Heart left ventricle (tissue), 13 donors: ENCODE measurements around the gene TENM3.

Experiments
- POLR2A ChIP-seq, 2 donors: fragments of 450-650 bp; IDR thresholded peaks; one replicate each; pipeline ENCODE4 v1.6.1; 2017; ENCODE audit warnings: antibody characterized with exemption in 2 of 2, mild to moderate bottlenecking in 2 of 2, moderate library complexity in 2 of 2
- TF ChIP-seq, protein P1 (sequence below), 12 donors: fragments of 200-600 bp; sonication (generic) in 4 of 12; IDR thresholded peaks; one replicate each; pipeline versions ENCODE4 v1.5.0 to v1.8.0; 2018 to 2022; ENCODE audit warnings: antibody characterized with exemption in 12 of 12, mild to moderate bottlenecking in 5 of 12
- donor health status: ischemic (EF 13 %, LVEDD 7.1; RV severe dilation, severe dysfunction).
- donor health status: DM: no; HTN: yes; CAD: no.
- donor health status: DM: no; HTN: no; CAD: no.
- donor health status: ischemic (EF 25% LVEDD 6.9; RV normal size, moderate dysfunction).
- donor health status: ischemic (EF 25% LVEDD 5.7; RV mildly dilated, moderate dysfunction).
- donor health status: ischemic (EF 35%, LVEDD 5.7; RV mildly dilated, moderate dysfunction).
- donor health status: nonischemic (EF 11% LVEDD 7.7; RV severe dilation, severe dysfunction).
- donor health status: DM: yes; HTN: yes; CAD: no.
- donor health status: PGD.
- donor health status: ischemic (EF 29% LVEDD 5.4; RV normal size, mild dysfunction).
- donor health status: nonischemic (EF 23%, LVEDD 6.1; RV moderate dilation, normal function).

DNA sequence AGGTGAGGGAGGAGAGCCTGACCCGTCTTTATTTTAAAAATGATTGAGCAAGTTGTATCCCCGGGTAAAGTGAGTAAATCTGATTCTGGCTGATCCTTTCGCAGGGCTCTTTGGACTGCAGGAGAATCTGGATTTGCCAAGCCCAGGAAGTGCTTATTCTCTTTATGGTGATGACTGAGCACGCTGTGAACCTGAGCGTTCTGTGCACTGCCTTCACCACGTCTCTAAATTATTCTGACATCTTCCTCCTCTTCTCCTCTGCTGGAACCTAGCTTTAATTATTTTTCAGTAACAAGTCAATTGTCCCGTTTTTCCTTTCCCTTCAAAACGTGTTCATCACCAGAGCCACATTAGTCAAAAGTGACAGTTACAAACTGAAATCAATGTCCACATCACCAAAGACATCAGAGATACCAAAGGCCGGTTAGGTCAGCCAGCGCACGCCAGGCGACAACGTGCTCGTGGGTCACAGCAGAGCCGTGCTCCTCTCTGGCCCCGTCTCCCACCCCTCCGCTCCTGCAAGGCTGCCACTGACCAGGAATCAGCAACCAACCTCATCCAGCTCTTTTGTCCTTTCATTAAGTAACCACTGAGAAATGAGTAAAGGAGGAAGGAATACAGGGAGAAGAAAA is 599.7 kb downstream of the TENM3 start:
- TF ChIP-seq, protein P1, sequence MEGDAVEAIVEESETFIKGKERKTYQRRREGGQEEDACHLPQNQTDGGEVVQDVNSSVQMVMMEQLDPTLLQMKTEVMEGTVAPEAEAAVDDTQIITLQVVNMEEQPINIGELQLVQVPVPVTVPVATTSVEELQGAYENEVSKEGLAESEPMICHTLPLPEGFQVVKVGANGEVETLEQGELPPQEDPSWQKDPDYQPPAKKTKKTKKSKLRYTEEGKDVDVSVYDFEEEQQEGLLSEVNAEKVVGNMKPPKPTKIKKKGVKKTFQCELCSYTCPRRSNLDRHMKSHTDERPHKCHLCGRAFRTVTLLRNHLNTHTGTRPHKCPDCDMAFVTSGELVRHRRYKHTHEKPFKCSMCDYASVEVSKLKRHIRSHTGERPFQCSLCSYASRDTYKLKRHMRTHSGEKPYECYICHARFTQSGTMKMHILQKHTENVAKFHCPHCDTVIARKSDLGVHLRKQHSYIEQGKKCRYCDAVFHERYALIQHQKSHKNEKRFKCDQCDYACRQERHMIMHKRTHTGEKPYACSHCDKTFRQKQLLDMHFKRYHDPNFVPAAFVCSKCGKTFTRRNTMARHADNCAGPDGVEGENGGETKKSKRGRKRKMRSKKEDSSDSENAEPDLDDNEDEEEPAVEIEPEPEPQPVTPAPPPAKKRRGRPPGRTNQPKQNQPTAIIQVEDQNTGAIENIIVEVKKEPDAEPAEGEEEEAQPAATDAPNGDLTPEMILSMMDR (IDR thresholded peaks at IDR 0.05): no peak
- TF ChIP-seq POLR2A (IDR thresholded peaks at IDR 0.05): no peak
